T-helper 1 cell treated with Interleukin-12 subunit alpha and Interleukin-12 subunit beta and Interleukin-4 antibody, amounts not matched to agents 30 μg/mL and 1 μg/mL, for 36 hours (primary cell): Measurements from ENCODE around the gene SLC13A5.
"Not testable (repeated sequence)": the region's sequence is repeated elsewhere in the genome, so short reads cannot be mapped to it uniquely, and the experiment has no call there.

Experiments used
- H3K27ac Mint-ChIP-seq: one replicate; pipeline ENCODE4 v1.8.0; 2021; ENCODE audit warnings: mild to moderate bottlenecking, mixed read lengths
- H3K27me3 Mint-ChIP-seq: one replicate; pipeline ENCODE4 v1.8.0; 2021; ENCODE audit warnings: low read depth, mixed read lengths
- H3K36me3 Mint-ChIP-seq: one replicate; pipeline ENCODE4 v1.8.0; 2021; ENCODE audit warnings: low read depth, mixed read lengths
- H3K4me1 Mint-ChIP-seq: one replicate; pipeline ENCODE4 v1.8.0; 2021; ENCODE audit warnings: low read depth, mixed read lengths
- H3K4me3 Mint-ChIP-seq: one replicate; pipeline ENCODE4 v1.8.0; 2021; ENCODE audit warnings: mild to moderate bottlenecking, moderate library complexity, mixed read lengths
- H3K9me3 Mint-ChIP-seq: one replicate; pipeline ENCODE4 v1.8.0; 2021; ENCODE audit warnings: mixed read lengths

The SLC13A5 gene

DNA sequence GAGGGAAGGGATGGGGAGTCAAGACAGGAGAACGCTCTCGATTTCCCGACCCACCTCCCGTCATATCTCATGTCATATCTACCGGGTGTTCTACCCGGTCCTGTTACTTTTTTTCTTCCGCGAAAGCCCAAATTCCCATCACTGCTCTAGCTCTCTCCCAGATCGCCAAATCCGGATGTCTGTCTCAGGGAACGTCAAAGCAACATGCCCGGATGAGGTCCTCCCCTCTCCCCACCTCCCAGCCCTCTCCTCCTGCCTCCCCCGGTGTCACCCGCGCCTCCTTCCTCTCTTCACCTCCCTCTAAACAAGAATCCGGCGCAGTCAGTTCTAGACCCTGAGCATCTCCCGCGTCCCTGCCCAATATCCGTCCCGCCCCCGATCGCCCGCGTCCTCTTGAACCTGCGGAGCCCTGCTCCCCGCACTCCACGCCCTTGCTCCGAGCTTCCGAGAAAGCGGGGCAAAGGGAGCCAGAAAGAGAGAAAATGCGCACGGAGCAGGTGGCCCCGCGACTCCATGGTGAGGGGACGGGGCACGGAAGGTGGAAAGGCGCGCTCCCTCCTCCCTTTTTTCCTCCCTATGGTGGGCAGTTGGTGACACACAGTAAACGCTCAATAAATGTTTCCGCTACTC lies 57.3 kb downstream of the SLC13A5 start:
- not testable (repeated sequence) for H3K9me3 Mint-ChIP-seq
- Mint-ChIP-seq H3K27ac (peak overlapping the region; percentile 22), H3K4me1 (peaks cover 48% of the 10 kb centered on the region), H3K4me3 (peak overlapping the region; percentile 84), H3K36me3 (peaks cover 16% of the 10 kb centered on the region), H3K27me3 (peaks cover 28% of the 10 kb centered on the region)

GRCh38 chr17:6654841-6655731 lies 58.1 kb downstream of the SLC13A5 start:
- peak overlapping the region; percentile 84 for H3K4me3 Mint-ChIP-seq
- peaks cover 14% of the 10 kb centered on the region for H3K36me3 Mint-ChIP-seq
- peaks cover 25% of the 10 kb centered on the region for H3K27me3 Mint-ChIP-seq
- H3K4me1 Mint-ChIP-seq, result peaks cover 47% of the 10 kb centered on the region
- H3K9me3 Mint-ChIP-seq, result no peaks in the 10 kb centered on the region
- no peak overlapping the region for H3K27ac Mint-ChIP-seq

- no peak overlapping the region for H3K27ac Mint-ChIP-seq
- H3K4me3 Mint-ChIP-seq, result peak overlapping the region; percentile 54
- H3K9me3 Mint-ChIP-seq, result no peaks in the 10 kb centered on the region
- H3K36me3 Mint-ChIP-seq, result peaks cover 21% of the 10 kb centered on the region
- H3K27me3 Mint-ChIP-seq, result peaks cover 22% of the 10 kb centered on the region
- H3K4me1 Mint-ChIP-seq, result peaks cover 53% of the 10 kb centered on the region
Measured at GRCh38 chr17:6651919-6652452, 61.2 kb downstream of the SLC13A5 start.

DNA sequence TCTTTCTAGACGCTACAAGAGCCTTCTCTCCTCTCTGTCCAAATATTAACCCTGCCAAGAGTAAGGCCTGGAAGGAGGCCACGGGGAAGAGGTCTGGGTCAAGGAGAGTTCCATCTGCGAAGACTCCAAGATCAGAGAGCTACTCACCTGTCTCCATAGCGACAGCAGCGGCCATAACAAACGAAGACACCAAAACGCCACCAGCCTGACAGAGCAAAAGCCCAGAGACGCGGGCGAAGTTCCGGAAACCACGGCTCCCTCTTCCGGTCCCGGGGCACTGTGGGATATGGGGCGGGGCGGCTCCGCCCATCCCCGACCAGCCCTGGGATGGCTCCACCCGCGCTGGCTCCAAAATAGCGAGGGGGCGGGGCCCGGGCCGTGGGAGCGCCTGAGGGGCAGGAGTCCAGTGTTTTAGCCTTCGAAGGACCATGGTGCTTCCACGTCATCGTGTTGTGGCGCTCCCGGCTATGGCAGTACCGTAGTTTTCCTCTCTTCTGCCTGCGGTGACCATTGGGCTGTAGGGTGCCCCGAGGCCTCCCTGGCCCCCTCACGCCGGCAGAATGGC lies 61.7 kb downstream of the SLC13A5 start, which contains the start of the genes C17orf100 and MED31:
C17orf100 (plus strand) TSS at position 409 of the 565 bp plus-strand sequence; CDS start at position 561, 152 bp downstream.
MED31 (minus strand) TSS at position 252 of the 565 bp plus-strand sequence; CDS start at position 175, 77 bp downstream.
- Mint-ChIP-seq H3K4me3 (peak within 1 kb of the TSS; percentile 99), H3K36me3 (peaks cover 23% of the 10 kb centered on the region), H3K27me3 (peaks cover 22% of the 10 kb centered on the region), H3K4me1 (peaks cover 58% of the 10 kb centered on the region), H3K9me3 (no peaks in the 10 kb centered on the region), H3K27ac (peak within 1 kb of the TSS; percentile 100)

DNA sequence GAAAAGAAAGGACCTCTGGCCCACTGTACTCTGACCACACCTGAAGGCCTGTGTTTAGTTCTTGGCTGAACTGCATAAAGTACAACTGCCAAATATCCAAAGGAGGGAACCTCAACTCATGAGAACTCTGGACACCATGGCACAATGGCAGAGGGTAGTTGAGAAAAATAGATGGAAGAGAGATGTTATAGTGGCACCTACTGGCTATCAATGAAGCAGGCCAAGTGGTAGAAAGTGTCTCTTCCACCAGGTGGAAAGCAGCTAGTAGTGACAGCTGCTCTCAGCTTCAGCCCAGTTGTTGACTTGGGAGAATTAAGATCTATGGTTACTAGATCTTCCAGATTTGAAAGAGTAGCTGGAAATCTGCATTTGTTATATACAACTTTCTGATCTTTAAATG lies 65.0 kb downstream of the SLC13A5 start:
- peaks cover 63% of the 10 kb centered on the region for H3K4me1 Mint-ChIP-seq
- peaks cover 34% of the 10 kb centered on the region for H3K36me3 Mint-ChIP-seq
- no peak overlapping the region for H3K27ac Mint-ChIP-seq
- H3K4me3 Mint-ChIP-seq, result no peak overlapping the region
- H3K27me3 Mint-ChIP-seq, result peaks cover under 1% of the 10 kb centered on the region
- H3K9me3 Mint-ChIP-seq, result no peaks in the 10 kb centered on the region

- Mint-ChIP-seq H3K4me3 (no peak overlapping the region), H3K9me3 (no peaks in the 10 kb centered on the region), H3K4me1 (peaks cover 63% of the 10 kb centered on the region), H3K27me3 (no peaks in the 10 kb centered on the region), H3K27ac (peak overlapping the region; percentile 26), H3K36me3 (peaks cover 29% of the 10 kb centered on the region)
Measured at GRCh38 chr17:6643451-6644125, 69.6 kb downstream of the SLC13A5 start.

GRCh38 chr17:6642592-6642991 lies 70.6 kb downstream of the SLC13A5 start:
- peak overlapping the region; percentile 57 for H3K4me3 Mint-ChIP-seq
- H3K4me1 Mint-ChIP-seq, result peaks cover 61% of the 10 kb centered on the region
- no peaks in the 10 kb centered on the region for H3K9me3 Mint-ChIP-seq
- H3K36me3 Mint-ChIP-seq, result peaks cover 24% of the 10 kb centered on the region
- H3K27ac Mint-ChIP-seq, result peak overlapping the region; percentile 57
- H3K27me3 Mint-ChIP-seq, result no peaks in the 10 kb centered on the region

GRCh38 chr17:6641247-6641863 lies 71.8 kb downstream of the SLC13A5 start:
- H3K36me3 Mint-ChIP-seq, result peaks cover 26% of the 10 kb centered on the region
- peak overlapping the region; percentile 96 for H3K27ac Mint-ChIP-seq
- H3K9me3 Mint-ChIP-seq, result no peaks in the 10 kb centered on the region
- peak overlapping the region; percentile 87 for H3K4me3 Mint-ChIP-seq
- H3K4me1 Mint-ChIP-seq, result peaks cover 53% of the 10 kb centered on the region
- no peaks in the 10 kb centered on the region for H3K27me3 Mint-ChIP-seq

- peaks cover 21% of the 10 kb centered on the region for H3K36me3 Mint-ChIP-seq
- no peaks in the 10 kb centered on the region for H3K27me3 Mint-ChIP-seq
- H3K4me3 Mint-ChIP-seq, result peak within 1 kb of the TSS; percentile 87
- peak within 1 kb of the TSS; percentile 96 for H3K27ac Mint-ChIP-seq
- peaks cover 49% of the 10 kb centered on the region for H3K4me1 Mint-ChIP-seq
- no peaks in the 10 kb centered on the region for H3K9me3 Mint-ChIP-seq
Measured at GRCh38 chr17:6640536-6641246, 72.5 kb downstream of the SLC13A5 start, which contains the start of the genes KIAA0753 and TXNDC17. Gene KIAA0753, minus strand, starts transcription at chr17:6640711. Its CDS starts 5,608 bp downstream, at chr17:6635103. Gene TXNDC17, plus strand, starts transcription at chr17:6641060. Its CDS starts 23 bp downstream, at chr17:6641083.

DNA sequence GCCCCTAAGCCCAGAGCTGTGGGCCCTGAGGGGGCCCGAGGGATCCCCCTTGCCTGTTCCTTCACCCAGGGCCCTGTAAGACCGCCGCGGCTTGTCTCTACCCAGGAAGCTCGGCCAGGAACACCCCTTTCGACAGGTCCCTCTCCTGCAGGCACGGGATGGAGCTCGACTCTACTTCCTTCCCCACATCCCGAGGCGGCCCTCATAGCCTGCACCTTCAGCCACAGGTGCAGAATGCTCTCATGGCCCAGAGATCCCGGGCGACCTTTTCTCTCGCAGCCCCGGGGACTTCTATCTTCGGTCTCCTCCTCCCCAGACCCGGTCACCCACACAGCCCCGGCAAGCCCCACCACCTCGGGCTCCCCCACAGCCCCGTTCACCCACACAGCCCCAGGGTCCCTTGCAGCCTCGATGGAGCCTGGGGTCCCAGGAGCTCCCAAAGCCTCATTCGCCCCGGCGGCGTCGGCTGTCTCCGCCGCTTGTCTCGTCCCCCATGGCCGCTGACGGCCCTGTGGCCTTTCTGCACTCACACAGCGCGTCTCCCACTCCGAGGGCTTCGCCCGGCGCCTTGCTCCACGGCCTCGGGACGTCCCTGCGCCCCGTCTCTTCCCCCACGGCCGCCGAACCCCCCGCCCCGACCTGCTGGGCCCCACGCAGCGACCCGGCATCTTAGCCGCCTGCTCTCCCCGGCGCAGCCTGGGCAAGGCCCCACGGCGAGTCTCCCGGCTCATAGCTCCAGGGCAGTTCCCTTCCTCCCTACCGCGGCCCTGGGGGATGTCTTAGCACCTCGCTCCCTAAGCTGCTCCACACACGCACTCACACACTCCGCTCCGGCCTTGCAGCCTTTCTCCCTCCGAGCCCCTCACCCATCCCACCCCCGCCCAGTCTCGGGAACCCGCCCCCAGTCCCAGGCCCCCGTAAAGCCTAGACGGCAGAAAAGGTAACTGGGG lies 73.3 kb downstream of the SLC13A5 start:
- Mint-ChIP-seq H3K9me3 (no peaks in the 10 kb centered on the region), H3K36me3 (peaks cover 20% of the 10 kb centered on the region), H3K27ac (peak overlapping the region; percentile 96), H3K4me3 (peak overlapping the region; percentile 87), H3K27me3 (no peaks in the 10 kb centered on the region), H3K4me1 (peaks cover 45% of the 10 kb centered on the region)

- peak overlapping the region; percentile 58 for H3K27ac Mint-ChIP-seq
- H3K36me3 Mint-ChIP-seq, result peaks cover 19% of the 10 kb centered on the region
- peak overlapping the region; percentile 87 for H3K4me3 Mint-ChIP-seq
- no peaks in the 10 kb centered on the region for H3K9me3 Mint-ChIP-seq
- H3K4me1 Mint-ChIP-seq, result peaks cover 41% of the 10 kb centered on the region
- H3K27me3 Mint-ChIP-seq, result no peaks in the 10 kb centered on the region
Measured at GRCh38 chr17:6639014-6639585, 74.1 kb downstream of the SLC13A5 start.
